ENCODE data around the gene ATP13A2.

Gene ATP13A2

GRCh38 chr1:17001760-17002523 is 9.8 kb downstream of the ATP13A2 start:
- DNase-seq (ENCODE audit: low spot score) = peak; percentile 11

GRCh38 chr1:16999863-17000262 is 11.9 kb downstream of the ATP13A2 start:
- peak; percentile 12 for DNase-seq (ENCODE audit: low spot score)

GRCh38 chr1:16998589-16998988 is 13.1 kb downstream of the ATP13A2 start:
- peak; percentile 7 for DNase-seq (ENCODE audit: low spot score)

- DNase-seq (ENCODE audit: low spot score) = no peak
Measured at GRCh38 chr1:16996845-16997244, 14.9 kb downstream of the ATP13A2 start.

GRCh38 chr1:16993521-16994038 is 18.1 kb downstream of the ATP13A2 start:
- no peak for DNase-seq (ENCODE audit: low spot score)

GRCh38 chr1:16992675-16993074 is 19.1 kb downstream of the ATP13A2 start:
- DNase-seq (ENCODE audit: low spot score) = no peak

- no peak for DNase-seq (ENCODE audit: low spot score)
Measured at GRCh38 chr1:16992102-16992501, 19.6 kb downstream of the ATP13A2 start.

- no peak for DNase-seq (ENCODE audit: low spot score)
Measured at GRCh38 chr1:16991571-16991970, 20.2 kb downstream of the ATP13A2 start.

- DNase-seq (ENCODE audit: low spot score) = no peak
Measured at GRCh38 chr1:16989676-16990391, 21.9 kb downstream of the ATP13A2 start.

- DNase-seq (ENCODE audit: low spot score) = no peak
Measured at GRCh38 chr1:16988210-16988609, 23.5 kb downstream of the ATP13A2 start.

GRCh38 chr1:16986962-16987361 is 24.8 kb downstream of the ATP13A2 start:
- DNase-seq (ENCODE audit: low spot score) = peak; percentile 80

- DNase-seq (ENCODE audit: low spot score) = no peak
Measured at GRCh38 chr1:16986560-16986959, 25.2 kb downstream of the ATP13A2 start.

GRCh38 chr1:16986113-16986512 is 25.6 kb downstream of the ATP13A2 start:
- no peak for DNase-seq (ENCODE audit: low spot score)

GRCh38 chr1:16984717-16985116 is 27.0 kb downstream of the ATP13A2 start:
- no peak for DNase-seq (ENCODE audit: low spot score)

- DNase-seq (ENCODE audit: low spot score) = no peak
Measured at GRCh38 chr1:16983649-16984048, 28.1 kb downstream of the ATP13A2 start.

- DNase-seq (ENCODE audit: low spot score) = no peak
Measured at GRCh38 chr1:16982902-16983301, 28.8 kb downstream of the ATP13A2 start.

- DNase-seq (ENCODE audit: low spot score) = no peak
Measured at GRCh38 chr1:16981269-16981849, 30.4 kb downstream of the ATP13A2 start.

- peak; percentile 84 for DNase-seq (ENCODE audit: low spot score)
Measured at GRCh38 chr1:16980473-16981268, 31.1 kb downstream of the ATP13A2 start, which contains the start of gene MFAP2. Gene MFAP2, minus strand, starts transcription at chr1:16980620. Its CDS starts 2,347 bp downstream, at chr1:16978273.

GRCh38 chr1:16979475-16980327 is 32.0 kb downstream of the ATP13A2 start:
- DNase-seq (ENCODE audit: low spot score) = peak; percentile 62

- DNase-seq (ENCODE audit: low spot score) = no peak
Measured at GRCh38 chr1:16978567-16979474, 32.9 kb downstream of the ATP13A2 start.
